SW480 (cell line): ENCODE results near the gene NUBP2.

Experiments used
- DNase-seq: peaks from one replicate; pipeline ENCODE4 v3.0.0-alpha.2; 2016; ENCODE audit warnings: low spot score

NUBP2 gene

DNA sequence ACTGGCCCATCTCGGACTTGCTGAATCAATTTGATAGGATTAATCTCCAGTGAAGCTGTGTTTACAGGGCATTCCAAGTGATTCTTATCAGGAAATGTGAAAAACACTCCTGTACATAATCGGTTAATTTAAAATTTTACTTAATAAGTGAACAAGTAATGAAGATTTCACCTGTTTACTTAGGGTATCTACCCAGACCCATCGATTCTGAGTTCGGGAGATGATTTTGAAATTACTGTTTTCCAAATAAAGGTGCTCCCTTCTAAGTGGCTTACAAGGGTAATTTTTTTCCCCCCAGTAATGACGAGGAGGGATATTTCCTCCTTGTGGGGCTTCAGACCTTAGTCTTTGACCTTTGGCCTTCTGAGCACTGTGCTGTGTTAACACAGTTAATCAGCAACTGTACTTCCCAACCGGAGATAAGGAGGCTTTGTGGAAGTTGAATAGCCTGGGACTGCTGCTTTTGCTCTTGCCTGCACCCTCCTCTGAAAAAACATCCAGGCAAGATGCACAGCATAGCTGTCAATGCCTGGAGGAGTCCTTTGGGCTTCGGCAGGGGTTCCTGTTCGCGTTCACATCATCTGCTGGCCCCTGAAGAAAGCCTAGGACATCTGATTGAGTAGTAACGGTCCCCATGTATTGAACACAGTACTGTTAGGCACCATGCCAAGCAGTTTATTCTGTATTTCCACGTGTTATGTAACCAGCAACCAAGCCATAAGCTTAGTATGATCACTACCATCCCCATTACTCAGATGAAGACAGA is 46.1 kb downstream of the NUBP2 start:
- DNase-seq = no peak

DNA sequence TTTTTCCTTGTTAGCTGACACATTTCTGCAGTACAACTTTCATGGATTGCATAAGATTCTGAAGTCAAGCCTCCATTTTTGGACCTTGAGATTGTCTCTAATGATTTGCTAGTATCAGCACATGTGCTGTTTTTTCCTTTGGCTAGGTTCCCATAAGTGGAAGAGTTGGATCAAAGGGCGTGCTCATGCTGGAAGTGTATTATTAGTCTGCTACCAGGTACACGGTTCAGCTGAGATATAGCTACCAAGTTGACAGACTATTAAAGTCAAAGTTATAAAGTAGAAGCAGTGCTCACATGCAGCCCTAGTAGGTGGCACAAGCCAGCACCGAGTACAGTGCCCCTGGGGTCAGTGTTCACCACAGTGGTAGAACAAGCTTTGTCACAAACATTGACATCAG is 47.5 kb downstream of the NUBP2 start:
- DNase-seq = no peak

GRCh38 chr16:1831186-1832075 is 48.7 kb downstream of the NUBP2 start:
- DNase-seq = no peak

- DNase-seq = no peak
These were observed 50.2 kb downstream of the NUBP2 start for GRCh38 chr16:1832838-1833454.

- no peak for DNase-seq
These were observed 51.3 kb downstream of the NUBP2 start for GRCh38 chr16:1834096-1834495.
